PC-9 (cell line): ENCODE data around the gene ZNF341.

Source experiments
- CTCF ChIP-seq: fragments of 200-600 bp; sonication (generic); conservative IDR thresholded peaks from 2 replicates; pipeline ENCODE4 v1.6.1; 2017; ENCODE audit warnings: mixed run types, antibody characterized with exemption, mild to moderate bottlenecking, moderate library complexity
- EZH2 ChIP-seq: fragments of 200-600 bp; sonication (generic); IDR thresholded peaks from 2 replicates; pipeline ENCODE4 v1.8.0; 2017; ENCODE audit warnings: antibody characterized with exemption, low read depth

- TF ChIP-seq CTCF (no peak), EZH2 (no peak)
Measured at GRCh38 chr20:33703498-33704137, 28.2 kb upstream of the ZNF341 start.
